Measurements from ENCODE around the gene CHRM5.
"Not testable (repeated sequence)": the region's sequence is repeated elsewhere in the genome, so short reads cannot be mapped to it uniquely, and the experiment has no call there.

CHRM5 gene

GRCh38 chr15:34043391-34043790 lies 75.1 kb downstream of the CHRM5 start:
- DNase-seq, result no peak

- no peak for DNase-seq
Measured at GRCh38 chr15:34043813-34044212, 75.5 kb downstream of the CHRM5 start.

GRCh38 chr15:34046471-34047145 lies 78.3 kb downstream of the CHRM5 start:
- no peak for DNase-seq

- no peak for DNase-seq
Measured at GRCh38 chr15:34047893-34048775, 79.8 kb downstream of the CHRM5 start.

- no peak for DNase-seq
Measured at GRCh38 chr15:34049112-34049511, 80.8 kb downstream of the CHRM5 start.

- DNase-seq, result not testable (repeated sequence)
Measured at GRCh38 chr15:34050385-34050784, 82.1 kb downstream of the CHRM5 start.

- no peak for DNase-seq
Measured at GRCh38 chr15:34054081-34054707, 85.9 kb downstream of the CHRM5 start.

- DNase-seq, result no peak
Measured at GRCh38 chr15:34055868-34056595, 87.7 kb downstream of the CHRM5 start.

- no peak for DNase-seq
Measured at GRCh38 chr15:34056911-34057310, 88.6 kb downstream of the CHRM5 start.

- DNase-seq, result no peak
Measured at GRCh38 chr15:34059476-34059875, 91.2 kb downstream of the CHRM5 start.

GRCh38 chr15:34059946-34060345 lies 91.6 kb downstream of the CHRM5 start:
- DNase-seq, result no peak

GRCh38 chr15:34064438-34064837 lies 96.1 kb downstream of the CHRM5 start:
- DNase-seq, result no peak

GRCh38 chr15:34065261-34065660 lies 97.0 kb downstream of the CHRM5 start:
- no peak for DNase-seq

- no peak for DNase-seq
Measured at GRCh38 chr15:34065941-34066340, 97.6 kb downstream of the CHRM5 start.

- DNase-seq, result no peak
Measured at GRCh38 chr15:34070003-34070402, 101.7 kb downstream of the CHRM5 start.

- DNase-seq, result no peak
Measured at GRCh38 chr15:34076785-34077184, 108.5 kb downstream of the CHRM5 start.

- no peak for DNase-seq
Measured at GRCh38 chr15:34078900-34079299, 110.6 kb downstream of the CHRM5 start.

- no peak for DNase-seq
Measured at GRCh38 chr15:34079904-34080303, 111.6 kb downstream of the CHRM5 start.

GRCh38 chr15:34084086-34084485 lies 115.8 kb downstream of the CHRM5 start:
- no peak for DNase-seq

GRCh38 chr15:34085746-34086145 lies 117.4 kb downstream of the CHRM5 start:
- no peak for DNase-seq

- DNase-seq, result no peak
Measured at GRCh38 chr15:34099914-34100313, 131.6 kb downstream of the CHRM5 start.

- peak; percentile 99 for DNase-seq
Measured at GRCh38 chr15:34101366-34102174, 133.3 kb downstream of the CHRM5 start, which contains the start of the genes EMC7 and PGBD4. TSS of gene EMC7 (minus strand) at chr15:34101862. CDS start at chr15:34101839, 23 bp downstream. TSS of gene PGBD4 (plus strand) at chr15:34102083. CDS start at chr15:34102532, 449 bp downstream.

Measured in CD4-positive, alpha-beta T cell treated with Interleukin-17A for 1 hour (primary cell).